Spleen (tissue), 11 donors: ENCODE measurements around the gene ITGB4. TPM values are rescaled to one million over a fixed set of nuclear protein-coding genes. Genes with fewer than 3 reads are reported as not detected.

Experiments used
- DNase-seq: peaks from one replicate; pipeline ENCODE4 v3.0.0-alpha.2; 2020
- H3K27ac ChIP-seq, 8 donors: fragments of 200-600 bp; sonication (generic) in 7 of 8; 1 replicate in 4 of 8; 2 replicates in 4 of 8; pipeline versions ENCODE4 v1.5.0 to v1.8.0; 2016 to 2021; ENCODE audit warnings: inconsistent platforms in 4 of 8, mild to moderate bottlenecking in 4 of 8, moderate library complexity in 1 of 8
- H3K27me3 ChIP-seq, 7 donors: fragments of 200-600 bp; sonication (generic) in 6 of 7; replicated peaks in 1 of 7; 1 replicate in 4 of 7; 2 replicates in 3 of 7; pipeline versions ENCODE4 v1.5.0 to v1.8.0; 2016 to 2021; ENCODE audit warnings: inconsistent platforms in 3 of 7, mild to moderate bottlenecking in 1 of 7
- H3K36me3 ChIP-seq, 6 donors: fragments of 200-600 bp; sonication (generic) in 5 of 6; 1 replicate in 4 of 6; 2 replicates in 2 of 6; pipeline versions ENCODE4 v1.5.0 to v1.8.0; 2016 to 2021; ENCODE audit warnings: inconsistent platforms in 2 of 6
- H3K4me1 ChIP-seq, 6 donors: fragments of 200-600 bp; sonication (generic) in 5 of 6; 1 replicate in 3 of 6; 2 replicates in 3 of 6; pipeline versions ENCODE4 v1.5.0 to v1.8.0; 2016 to 2021; ENCODE audit warnings: inconsistent platforms in 3 of 6
- H3K4me3 ChIP-seq, 8 donors: fragments of 200-600 bp; sonication (generic) in 7 of 8; 1 replicate in 4 of 8; 2 replicates in 4 of 8; pipeline versions ENCODE4 v1.5.0 to v1.8.0; 2016 to 2021; ENCODE audit warnings: inconsistent platforms in 4 of 8, mild to moderate bottlenecking in 4 of 8, moderate library complexity in 2 of 8
- H3K9me3 ChIP-seq, 8 donors: fragments of 200-600 bp; sonication (generic) in 7 of 8; 1 replicate in 4 of 8; 2 replicates in 4 of 8; pipeline versions ENCODE4 v1.5.0 to v1.8.0; 2016 to 2021; ENCODE audit warnings: inconsistent platforms in 4 of 8
- POLR2A ChIP-seq, 3 donors: fragments of 450-650 bp; IDR thresholded peaks; one replicate each; pipeline ENCODE4 v1.5.1; 2017; ENCODE audit warnings: antibody characterized with exemption in 3 of 3, mild to moderate bottlenecking in 1 of 3
- POLR2AphosphoS5 ChIP-seq, 3 donors: sonication (generic); formaldehyde crosslinking; IDR thresholded peaks; one replicate each; pipeline ENCODE4 v1.5.1; 2017; ENCODE audit warnings: antibody characterized with exemption in 3 of 3
- WGBS, 5 donors: extraction: QIAGEN DNeasy Blood & Tissue Kit in 3 of 5; methylation state at CpG; one replicate each; pipeline versions ENCODE4 v1.1.5 to v1.1.7; 2013 to 2018; 5-methylcytosine and 5-hydroxymethylcytosine counted together
- intact Hi-C: fragments of 100-400 bp; cut with DNase I; formaldehyde crosslinking; loops from one replicate; pipeline ENCODE4 v1.15.0; 2023; ENCODE audit warnings: low total_unique reads
- polyA plus RNA-seq, 3 donors: library from polyadenylated mRNA; stranded (reverse); fragments of 200-250 nt; gene quantifications; one replicate each; pipeline ENCODE4 v1.2.1, GENCODE V29; 2013
- total RNA-seq, 7 donors: library from RNA; depleted of rRNA in 3 of 7; stranded (reverse); fragments of >200 nt in 3 of 7; fragmentation: NEBNext Ultra II Directional in 4 of 7; extraction: Animal tissue kit (Norgen Biotek cat#: 25700) in 4 of 7; gene quantifications; one replicate each; pipeline versions ENCODE4 v1.1.0 to v1.2.1, GENCODE V29; 2016 to 2021
- TF ChIP-seq, protein P1 (sequence below), 11 experiments: fragments of 200-600 bp in 7 of 11; fragments of 450-650 bp in 4 of 11; sonication (generic) in 4 of 11; IDR thresholded peaks in 8 of 11; conservative IDR thresholded peaks in 3 of 11; 1 replicate in 7 of 11; 2 replicates in 4 of 11; pipeline versions ENCODE4 v1.4.0 to v1.8.0; 2016 to 2021; ENCODE audit warnings: antibody characterized with exemption in 11 of 11, inconsistent platforms in 4 of 11, mild to moderate bottlenecking in 1 of 11
- donor health status: healthy with polysubstance abuse.
- donor health status: DM: no; HTN: no; CAD: no; lungs with moderate emphysema.
- donor health status: DM: no; HTN: no; CAD: no.
- donor health status: Bipolar disorder and iron deficiency.
- donor health status: healthy.
- donor health status: DM: no; HTN: no; CAD: no.
- donor health status: DM: yes; HTN: yes; CAD: no.

The ITGB4 gene
- total and polyA plus RNA-seq, 10 donors = 16.6 to 205 (median 82.6) TPM

DNA sequence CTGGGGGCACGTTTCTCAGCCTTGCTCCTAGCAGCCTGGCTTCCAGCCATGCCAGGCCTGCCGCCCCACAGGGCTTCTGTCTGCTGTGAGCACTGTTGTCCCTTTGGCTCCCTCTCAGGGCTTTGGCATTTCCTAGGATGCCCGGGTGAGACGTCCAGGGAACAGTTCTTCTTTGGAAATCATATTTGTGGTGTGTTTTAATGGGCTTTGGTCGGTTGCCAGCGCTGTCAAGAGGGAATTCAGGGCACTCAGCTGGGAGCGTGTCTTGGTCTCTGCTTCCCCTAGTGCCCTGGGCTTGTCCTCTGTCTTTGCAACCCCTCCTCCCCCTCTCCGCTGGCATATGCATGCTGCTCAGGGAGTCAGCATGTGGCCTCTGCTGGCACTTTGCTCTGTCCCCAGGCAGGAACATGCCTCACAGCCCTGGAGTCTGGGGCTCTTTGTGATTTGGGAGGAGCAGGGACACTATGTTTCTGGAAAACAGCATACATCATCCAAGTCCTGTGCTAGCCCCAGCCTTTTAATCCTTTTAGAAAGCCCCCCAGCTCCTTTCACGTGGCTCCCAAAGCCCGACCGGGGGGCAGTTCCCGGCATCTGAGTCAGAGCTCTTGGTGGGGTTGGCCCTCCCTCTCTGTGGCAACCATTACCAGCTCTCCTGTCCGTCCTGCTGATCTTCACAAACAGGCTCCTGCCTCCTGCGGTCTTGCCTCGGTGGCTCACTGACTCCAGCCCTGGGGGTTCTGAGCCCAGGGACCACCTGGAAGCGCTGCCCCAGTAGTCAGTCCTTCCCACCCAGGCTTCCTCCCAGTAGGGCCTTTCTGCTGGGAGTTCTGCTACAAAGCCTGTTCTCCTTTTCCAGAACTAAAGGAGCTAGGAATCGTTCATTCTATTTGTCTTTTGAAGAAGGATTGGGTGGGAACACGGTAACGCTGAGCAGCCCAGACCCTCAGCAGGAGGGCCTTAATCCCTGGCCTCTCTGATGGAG lies 27.5 kb upstream of the ITGB4 start:
- H3K4me1 ChIP-seq = peaks cover 17 to 87% (median 54%) of the 10 kb centered on the region in 6 donors
- intact Hi-C loops = no loop called here
- H3K27ac ChIP-seq = peak overlapping the region in 7 of 8 donors; percentile 0 to 82 (median 74)
- no peak overlapping the region for H3K4me3 ChIP-seq
- no peaks in the 10 kb centered on the region for H3K27me3 ChIP-seq
- WGBS, 5 donors = 78 to 88% (median 78%) methylated on average over 18 to 19 of the region's 19 CpGs
- H3K9me3 ChIP-seq = no peaks in the 10 kb centered on the region
- peak; percentile 50 to 73 (median 71) for TF ChIP-seq POLR2AphosphoS5 (IDR thresholded peaks at IDR 0.05)
- no peak for TF ChIP-seq POLR2A (IDR thresholded peaks at IDR 0.05)
- TF ChIP-seq, protein P1, sequence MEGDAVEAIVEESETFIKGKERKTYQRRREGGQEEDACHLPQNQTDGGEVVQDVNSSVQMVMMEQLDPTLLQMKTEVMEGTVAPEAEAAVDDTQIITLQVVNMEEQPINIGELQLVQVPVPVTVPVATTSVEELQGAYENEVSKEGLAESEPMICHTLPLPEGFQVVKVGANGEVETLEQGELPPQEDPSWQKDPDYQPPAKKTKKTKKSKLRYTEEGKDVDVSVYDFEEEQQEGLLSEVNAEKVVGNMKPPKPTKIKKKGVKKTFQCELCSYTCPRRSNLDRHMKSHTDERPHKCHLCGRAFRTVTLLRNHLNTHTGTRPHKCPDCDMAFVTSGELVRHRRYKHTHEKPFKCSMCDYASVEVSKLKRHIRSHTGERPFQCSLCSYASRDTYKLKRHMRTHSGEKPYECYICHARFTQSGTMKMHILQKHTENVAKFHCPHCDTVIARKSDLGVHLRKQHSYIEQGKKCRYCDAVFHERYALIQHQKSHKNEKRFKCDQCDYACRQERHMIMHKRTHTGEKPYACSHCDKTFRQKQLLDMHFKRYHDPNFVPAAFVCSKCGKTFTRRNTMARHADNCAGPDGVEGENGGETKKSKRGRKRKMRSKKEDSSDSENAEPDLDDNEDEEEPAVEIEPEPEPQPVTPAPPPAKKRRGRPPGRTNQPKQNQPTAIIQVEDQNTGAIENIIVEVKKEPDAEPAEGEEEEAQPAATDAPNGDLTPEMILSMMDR (IDR thresholded peaks at IDR 0.05 in 8 of 11, conservative IDR thresholded peaks at IDR 0.05 in 3 of 11) = no peak
- H3K36me3 ChIP-seq = peaks cover 0 to 86% (median 48%) of the 10 kb centered on the region in 6 donors
- peak; percentile 65 for DNase-seq

DNA sequence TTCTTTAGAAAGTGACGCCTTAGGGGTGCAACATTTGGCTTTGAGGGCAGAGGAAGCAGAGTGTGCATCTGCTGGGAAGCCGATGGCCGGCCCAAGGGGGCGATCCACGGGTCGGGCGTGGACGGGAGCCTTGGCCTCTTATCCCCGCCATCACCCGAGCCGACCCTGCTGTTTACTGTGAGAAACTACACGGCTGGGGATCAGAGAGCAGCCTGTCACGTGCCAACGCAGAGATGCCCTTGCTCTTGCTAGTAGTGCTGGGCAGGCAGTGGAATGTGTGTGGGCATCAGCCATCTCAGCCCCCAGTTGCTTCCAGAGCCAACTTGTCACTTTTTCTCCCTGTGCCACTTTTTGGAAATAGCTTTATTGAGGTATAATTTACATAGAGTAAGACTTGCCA lies 26.7 kb upstream of the ITGB4 start:
- H3K36me3 ChIP-seq = peaks cover 0 to 94% (median 50%) of the 10 kb centered on the region in 6 donors
- peaks cover 9 to 87% (median 53%) of the 10 kb centered on the region in 6 donors for H3K4me1 ChIP-seq
- WGBS, 5 donors = 79 to 86% (median 81%) methylated on average over 14 of the region's 14 CpGs
- H3K27me3 ChIP-seq = no peaks in the 10 kb centered on the region
- DNase-seq = peak; percentile 31
- H3K4me3 ChIP-seq = no peak overlapping the region
- peak overlapping the region in 7 of 8 donors; percentile 0 to 82 (median 74) for H3K27ac ChIP-seq
- H3K9me3 ChIP-seq = no peaks in the 10 kb centered on the region
- TF ChIP-seq POLR2A (IDR thresholded peaks at IDR 0.05) (no peak), POLR2AphosphoS5 (IDR thresholded peaks at IDR 0.05) (peak in 1 of 3 donors; percentile 30)
- intact Hi-C loops = no loop called here

DNA sequence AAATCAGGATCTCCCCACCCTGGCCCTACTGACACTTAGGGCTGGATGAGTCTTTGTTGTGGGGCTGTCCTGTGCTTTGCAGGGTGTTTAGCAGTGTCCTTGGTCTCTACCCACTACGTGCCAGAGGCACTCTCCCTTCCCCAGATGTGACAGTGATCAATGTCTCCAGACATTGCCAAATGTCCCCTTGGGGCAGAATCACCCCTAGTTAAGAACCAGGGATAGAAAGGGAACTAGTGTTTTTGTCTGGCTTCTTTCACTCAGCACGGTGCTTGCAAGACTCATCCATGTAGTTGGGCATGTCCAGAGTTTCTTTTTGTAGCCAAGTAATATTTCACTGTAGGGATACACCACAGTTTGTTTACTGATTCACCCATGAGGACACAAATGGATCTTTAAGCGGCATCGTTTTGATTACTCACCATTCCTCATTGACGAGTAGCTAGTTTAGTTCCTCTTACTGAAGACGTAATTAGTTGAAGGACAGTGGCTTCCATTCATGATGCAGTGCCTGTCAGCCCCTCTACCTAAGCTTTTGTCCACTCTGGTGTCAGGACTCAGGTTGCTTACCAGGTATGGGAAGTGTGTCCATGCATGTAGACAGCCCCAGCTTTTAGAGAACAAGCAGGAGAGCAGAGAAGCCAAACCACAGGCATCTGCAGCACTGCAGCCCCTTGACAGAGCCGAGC lies 26.0 kb upstream of the ITGB4 start:
- Histone ChIP-seq H3K36me3 (peaks cover 0 to 100% (median 56%) of the 10 kb centered on the region in 6 donors), H3K27ac (peak overlapping the region in 3 of 8 donors; percentile 74 to 82 (median 81)), H3K4me3 (no peak overlapping the region), H3K4me1 (peaks cover 2 to 87% (median 51%) of the 10 kb centered on the region in 6 donors), H3K27me3 (no peaks in the 10 kb centered on the region), H3K9me3 (no peaks in the 10 kb centered on the region)
- TF ChIP-seq, protein P1 (IDR thresholded peaks at IDR 0.05 in 8 of 11, conservative IDR thresholded peaks at IDR 0.05 in 3 of 11) = no peak
- TF ChIP-seq POLR2A (IDR thresholded peaks at IDR 0.05) (no peak), POLR2AphosphoS5 (IDR thresholded peaks at IDR 0.05) (no peak)
- intact Hi-C loops = no loop called here
- WGBS, 5 donors = 85 to 91% (median 87%) methylated on average over 7 of the region's 7 CpGs
- no peak for DNase-seq

DNA sequence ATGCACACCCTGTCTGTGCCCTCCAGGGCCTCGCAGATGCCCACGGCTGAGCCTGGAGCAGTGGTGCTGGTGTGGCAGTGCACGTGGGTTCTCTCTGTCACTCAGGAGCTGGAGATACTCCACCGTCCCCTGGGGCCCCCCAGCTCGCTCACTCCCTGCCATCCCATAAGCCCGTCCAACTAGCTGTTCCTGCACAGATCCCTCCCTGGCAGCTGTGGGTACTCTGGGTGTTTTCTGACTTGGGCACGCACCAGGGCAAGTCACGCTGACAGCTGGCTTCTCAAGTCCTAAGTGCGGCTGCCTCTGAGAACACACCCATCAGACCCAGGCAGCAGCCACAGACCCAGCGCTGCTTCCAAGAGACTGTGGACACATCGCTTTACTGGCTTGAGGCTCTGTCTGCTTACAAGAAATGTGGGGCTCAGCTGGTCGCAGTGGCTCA lies 25.4 kb upstream of the ITGB4 start:
- no peak for DNase-seq
- Histone ChIP-seq H3K36me3 (peaks cover 0 to 100% (median 62%) of the 10 kb centered on the region in 6 donors), H3K9me3 (no peaks in the 10 kb centered on the region), H3K4me1 (peaks cover 0 to 82% (median 46%) of the 10 kb centered on the region in 6 donors), H3K4me3 (no peak overlapping the region), H3K27ac (no peak overlapping the region), H3K27me3 (no peaks in the 10 kb centered on the region)
- WGBS, 5 donors = 93 to 100% (median 98%) methylated on average over 10 to 12 of the region's 12 CpGs
- intact Hi-C loops = no loop called here
- TF ChIP-seq POLR2AphosphoS5 (IDR thresholded peaks at IDR 0.05) (peak in 1 of 3 donors; percentile 32), POLR2A (IDR thresholded peaks at IDR 0.05) (no peak)
